Measurements from ENCODE around the gene KCNK16.

Gene KCNK16

GRCh38 chr6:39320363-39320984, 2.0 kb downstream of the KCNK16 start:
- Histone ChIP-seq H3K27ac (ENCODE audit: low read length) (no peak overlapping the region), H3K36me3 (ENCODE audit: control insufficient read depth in 1 of 2, insufficient read depth in 2 of 2, low read length in 2 of 2) (no peaks in the 10 kb centered on the region)

GRCh38 chr6:39319621-39320362, 2.7 kb downstream of the KCNK16 start:
- no peak overlapping the region for H3K27ac ChIP-seq (ENCODE audit: low read length)
- no peak overlapping the region for H3K4me3 ChIP-seq (ENCODE audit: low read depth in 1 of 2, low read length in 2 of 2)
- no peaks in the 10 kb centered on the region for H3K4me1 ChIP-seq (ENCODE audit: control insufficient read depth in 1 of 2, insufficient read depth in 2 of 2, low read length in 2 of 2)

More at GRCh38 chr6:39320363-39320984, 2.0 kb downstream of the KCNK16 start:
- Histone ChIP-seq H3K4me1 (ENCODE audit: control insufficient read depth in 1 of 2, insufficient read depth in 2 of 2, low read length in 2 of 2) (no peaks in the 10 kb centered on the region), H3K4me3 (ENCODE audit: low read depth in 1 of 2, low read length in 2 of 2) (no peak overlapping the region), H3K9me3 (ENCODE audit: control insufficient read depth in 1 of 2, low read length in 2 of 2) (no peaks in the 10 kb centered on the region), H3K27me3 (ENCODE audit: low read depth, low read length) (no peaks in the 10 kb centered on the region)

GRCh38 chr6:39317256-39317655, 5.2 kb downstream of the KCNK16 start:
- Histone ChIP-seq H3K4me3 (ENCODE audit: low read depth in 1 of 2, low read length in 2 of 2) (no peak overlapping the region), H3K27ac (ENCODE audit: low read length) (no peak overlapping the region), H3K9me3 (ENCODE audit: control insufficient read depth in 1 of 2, low read length in 2 of 2) (no peaks in the 10 kb centered on the region), H3K4me1 (ENCODE audit: control insufficient read depth in 1 of 2, insufficient read depth in 2 of 2, low read length in 2 of 2) (peaks cover 0 to 17% of the 10 kb centered on the region in 2 donors), H3K36me3 (ENCODE audit: control insufficient read depth in 1 of 2, insufficient read depth in 2 of 2, low read length in 2 of 2) (no peaks in the 10 kb centered on the region), H3K27me3 (ENCODE audit: low read depth, low read length) (peaks cover 18% of the 10 kb centered on the region)

More at GRCh38 chr6:39319621-39320362, 2.7 kb downstream of the KCNK16 start:
- Histone ChIP-seq H3K27me3 (ENCODE audit: low read depth, low read length) (peaks cover 3% of the 10 kb centered on the region), H3K9me3 (ENCODE audit: control insufficient read depth in 1 of 2, low read length in 2 of 2) (no peaks in the 10 kb centered on the region), H3K36me3 (ENCODE audit: control insufficient read depth in 1 of 2, insufficient read depth in 2 of 2, low read length in 2 of 2) (no peaks in the 10 kb centered on the region)

GRCh38 chr6:39314273-39314795, 8.2 kb downstream of the KCNK16 start, which contains the start of gene KCNK17:
Gene KCNK17 (minus strand): TSS chr6:39314419. CDS start chr6:39314320, 99 bp downstream.
- Histone ChIP-seq H3K36me3 (ENCODE audit: control insufficient read depth in 1 of 2, insufficient read depth in 2 of 2, low read length in 2 of 2) (no peaks in the 10 kb centered on the region), H3K4me1 (ENCODE audit: control insufficient read depth in 1 of 2, insufficient read depth in 2 of 2, low read length in 2 of 2) (peaks cover 0 to 17% of the 10 kb centered on the region in 2 donors), H3K9me3 (ENCODE audit: control insufficient read depth in 1 of 2, low read length in 2 of 2) (no peaks in the 10 kb centered on the region), H3K4me3 (ENCODE audit: low read depth in 1 of 2, low read length in 2 of 2) (peak within 1 kb of the TSS in 1 of 2 donors; percentile 47), H3K27ac (ENCODE audit: low read length) (no peak within 1 kb of the TSS), H3K27me3 (ENCODE audit: low read depth, low read length) (peaks cover 23% of the 10 kb centered on the region)

GRCh38 chr6:39313526-39314272, 8.8 kb downstream of the KCNK16 start:
- H3K27me3 ChIP-seq (ENCODE audit: low read depth, low read length), result peaks cover 23% of the 10 kb centered on the region

GRCh38 chr6:39312912-39313525, 9.5 kb downstream of the KCNK16 start:
- Histone ChIP-seq H3K9me3 (ENCODE audit: control insufficient read depth in 1 of 2, low read length in 2 of 2) (no peaks in the 10 kb centered on the region), H3K4me3 (ENCODE audit: low read depth in 1 of 2, low read length in 2 of 2) (peak overlapping the region; percentile 18 to 47), H3K36me3 (ENCODE audit: control insufficient read depth in 1 of 2, insufficient read depth in 2 of 2, low read length in 2 of 2) (no peaks in the 10 kb centered on the region), H3K4me1 (ENCODE audit: control insufficient read depth in 1 of 2, insufficient read depth in 2 of 2, low read length in 2 of 2) (peaks cover 0 to 17% of the 10 kb centered on the region in 2 donors), H3K27ac (ENCODE audit: low read length) (no peak overlapping the region), H3K27me3 (ENCODE audit: low read depth, low read length) (peaks cover 23% of the 10 kb centered on the region)

More at GRCh38 chr6:39313526-39314272, 8.8 kb downstream of the KCNK16 start:
- Histone ChIP-seq H3K36me3 (ENCODE audit: control insufficient read depth in 1 of 2, insufficient read depth in 2 of 2, low read length in 2 of 2) (no peaks in the 10 kb centered on the region), H3K4me3 (ENCODE audit: low read depth in 1 of 2, low read length in 2 of 2) (peak overlapping the region in 1 of 2 donors; percentile 47), H3K9me3 (ENCODE audit: control insufficient read depth in 1 of 2, low read length in 2 of 2) (no peaks in the 10 kb centered on the region), H3K4me1 (ENCODE audit: control insufficient read depth in 1 of 2, insufficient read depth in 2 of 2, low read length in 2 of 2) (peaks cover 0 to 17% of the 10 kb centered on the region in 2 donors), H3K27ac (ENCODE audit: low read length) (no peak overlapping the region)

- H3K36me3 ChIP-seq (ENCODE audit: control insufficient read depth in 1 of 2, insufficient read depth in 2 of 2, low read length in 2 of 2), result no peaks in the 10 kb centered on the region
- H3K9me3 ChIP-seq (ENCODE audit: control insufficient read depth in 1 of 2, low read length in 2 of 2), result no peaks in the 10 kb centered on the region
- H3K4me3 ChIP-seq (ENCODE audit: low read depth in 1 of 2, low read length in 2 of 2), result no peak overlapping the region
- no peak overlapping the region for H3K27ac ChIP-seq (ENCODE audit: low read length)
- H3K27me3 ChIP-seq (ENCODE audit: low read depth, low read length), result peaks cover 23% of the 10 kb centered on the region
- peaks cover 0 to 17% of the 10 kb centered on the region in 2 donors for H3K4me1 ChIP-seq (ENCODE audit: control insufficient read depth in 1 of 2, insufficient read depth in 2 of 2, low read length in 2 of 2)
Observed at GRCh38 chr6:39310542-39310941, 12.0 kb downstream of the KCNK16 start.

- no peaks in the 10 kb centered on the region for H3K36me3 ChIP-seq (ENCODE audit: control insufficient read depth in 1 of 2, insufficient read depth in 2 of 2, low read length in 2 of 2)
- peaks cover 0 to 17% of the 10 kb centered on the region in 2 donors for H3K4me1 ChIP-seq (ENCODE audit: control insufficient read depth in 1 of 2, insufficient read depth in 2 of 2, low read length in 2 of 2)
- no peak overlapping the region for H3K4me3 ChIP-seq (ENCODE audit: low read depth in 1 of 2, low read length in 2 of 2)
- peaks cover 22% of the 10 kb centered on the region for H3K27me3 ChIP-seq (ENCODE audit: low read depth, low read length)
- H3K27ac ChIP-seq (ENCODE audit: low read length), result no peak overlapping the region
- H3K9me3 ChIP-seq (ENCODE audit: control insufficient read depth in 1 of 2, low read length in 2 of 2), result no peaks in the 10 kb centered on the region
Observed at GRCh38 chr6:39309942-39310531, 12.5 kb downstream of the KCNK16 start.

- no peak overlapping the region for H3K4me3 ChIP-seq (ENCODE audit: low read depth in 1 of 2, low read length in 2 of 2)
- peaks cover 0 to 6% of the 10 kb centered on the region in 2 donors for H3K4me1 ChIP-seq (ENCODE audit: control insufficient read depth in 1 of 2, insufficient read depth in 2 of 2, low read length in 2 of 2)
- no peak overlapping the region for H3K27ac ChIP-seq (ENCODE audit: low read length)
- peaks cover 7% of the 10 kb centered on the region for H3K27me3 ChIP-seq (ENCODE audit: low read depth, low read length)
- no peaks in the 10 kb centered on the region for H3K9me3 ChIP-seq (ENCODE audit: control insufficient read depth in 1 of 2, low read length in 2 of 2)
- no peaks in the 10 kb centered on the region for H3K36me3 ChIP-seq (ENCODE audit: control insufficient read depth in 1 of 2, insufficient read depth in 2 of 2, low read length in 2 of 2)
Observed at GRCh38 chr6:39307462-39307861, 15.0 kb downstream of the KCNK16 start.

- Histone ChIP-seq H3K36me3 (ENCODE audit: control insufficient read depth in 1 of 2, insufficient read depth in 2 of 2, low read length in 2 of 2) (no peaks in the 10 kb centered on the region), H3K4me1 (ENCODE audit: control insufficient read depth in 1 of 2, insufficient read depth in 2 of 2, low read length in 2 of 2) (peaks cover 0 to 6% of the 10 kb centered on the region in 2 donors), H3K27ac (ENCODE audit: low read length) (no peak overlapping the region), H3K27me3 (ENCODE audit: low read depth, low read length) (no peaks in the 10 kb centered on the region), H3K4me3 (ENCODE audit: low read depth in 1 of 2, low read length in 2 of 2) (no peak overlapping the region), H3K9me3 (ENCODE audit: control insufficient read depth in 1 of 2, low read length in 2 of 2) (no peaks in the 10 kb centered on the region)
Observed at GRCh38 chr6:39304951-39305350, 17.6 kb downstream of the KCNK16 start.
